Naive B cell (primary cell): ENCODE measurements around the gene MRPS11. TPM values are rescaled to one million over a fixed set of nuclear protein-coding genes. Genes with fewer than 3 reads are reported as not detected.
A peak's percentile ranks its signal among the peaks of the same experiment; 100 is the strongest.
"Not testable (repeated sequence)": the region's sequence is repeated elsewhere in the genome, so short reads cannot be mapped to it uniquely, and the experiment has no call there.

Source experiments
- ATAC-seq, 2 donors: fragments of 150-1000 bp; cut with Tn5 transposase; 2 replicates each; pipeline ENCODE4 v1.10.0; 2021; ENCODE audit warnings: low read depth in 2 of 2, mild to moderate bottlenecking in 2 of 2, moderate library complexity in 2 of 2
- DNase-seq: peaks from one replicate; pipeline ENCODE4 v3.0.0; 2022
- H3K27ac Mint-ChIP-seq, 6 donors: one replicate each; pipeline ENCODE4 v1.8.0; 2020 to 2022; ENCODE audit warnings: mild to moderate bottlenecking in 6 of 6, mixed read lengths in 6 of 6, moderate library complexity in 5 of 6, inconsistent platforms in 2 of 6
- H3K27me3 Mint-ChIP-seq, 3 donors: one replicate each; pipeline ENCODE4 v1.8.0; 2021 to 2022; ENCODE audit warnings: mixed read lengths in 3 of 3, mild to moderate bottlenecking in 1 of 3
- H3K36me3 Mint-ChIP-seq, 2 donors: one replicate each; pipeline ENCODE4 v1.8.0; 2020 to 2022; ENCODE audit warnings: mixed read lengths in 2 of 2, inconsistent platforms in 1 of 2, mild to moderate bottlenecking in 1 of 2
- H3K4me1 Mint-ChIP-seq, 3 donors: one replicate each; pipeline ENCODE4 v1.8.0; 2020 to 2022; ENCODE audit warnings: mixed read lengths in 3 of 3, inconsistent platforms in 1 of 3, mild to moderate bottlenecking in 1 of 3, moderate library complexity in 1 of 3
- H3K4me3 Mint-ChIP-seq, 8 donors: one replicate each; pipeline ENCODE4 v1.8.0; 2020 to 2022; ENCODE audit warnings: mild to moderate bottlenecking in 8 of 8, mixed read lengths in 8 of 8, moderate library complexity in 8 of 8, inconsistent platforms in 2 of 8
- H3K9me3 Mint-ChIP-seq, 7 donors: one replicate each; pipeline ENCODE4 v1.8.0; 2020 to 2022; ENCODE audit warnings: mixed read lengths in 7 of 7, mild to moderate bottlenecking in 5 of 7, inconsistent platforms in 2 of 7, moderate library complexity in 1 of 7
- polyA plus RNA-seq, 6 donors: library from polyadenylated mRNA; unstranded; fragments of 300-500 nt; fragmentation: Illumina TruSeq; gene quantifications; one replicate each; pipeline ENCODE4 v1.2.3, GENCODE V29; 2021; ENCODE audit warnings: low read depth in 6 of 6

MRPS11 gene
- polyA plus RNA-seq: 10 to 100 TPM; 46.6 to 72.4 (median 60.3) TPM

- DNase-seq (peak; percentile 90), ATAC-seq (peak; percentile 91)
- H3K4me1 Mint-ChIP-seq: peaks cover 10 to 40% (median 21%) of the 10 kb centered on the region in 3 donors
- H3K27ac Mint-ChIP-seq: peak within 1 kb of the TSS; percentile 96 to 99 (median 98)
- H3K9me3 Mint-ChIP-seq: no peaks in the 10 kb centered on the region
- H3K36me3 Mint-ChIP-seq: peaks cover 17 to 22% of the 10 kb centered on the region in 2 donors
- H3K27me3 Mint-ChIP-seq: no peaks in the 10 kb centered on the region
- peak within 1 kb of the TSS in 7 of 8 donors; percentile 90 to 98 (median 97) for H3K4me3 Mint-ChIP-seq
Observed at GRCh38 chr15:88467073-88467934, at the start of gene MRPS11, which contains the start of gene MRPL46. TSS of gene MRPS11 (plus strand) at chr15:88467708. CDS start at chr15:88467718, 10 bp downstream. TSS of gene MRPL46 (minus strand) at chr15:88467388. CDS start at chr15:88467377, 11 bp downstream.

GRCh38 chr15:88419830-88420229 lies 47.7 kb upstream of the MRPS11 start:
- peaks cover 15 to 33% (median 18%) of the 10 kb centered on the region in 3 donors for H3K27me3 Mint-ChIP-seq
- peaks cover 0 to 3% (median 0%) of the 10 kb centered on the region in 7 donors for H3K9me3 Mint-ChIP-seq
- no peak overlapping the region for H3K27ac Mint-ChIP-seq
- no peak for DNase-seq
- H3K4me3 Mint-ChIP-seq: no peak overlapping the region
- H3K4me1 Mint-ChIP-seq: no peaks in the 10 kb centered on the region
- no peaks in the 10 kb centered on the region for H3K36me3 Mint-ChIP-seq
- no peak for ATAC-seq

- Mint-ChIP-seq H3K4me3 (no peak overlapping the region), H3K27me3 (peaks cover 12 to 31% (median 17%) of the 10 kb centered on the region in 3 donors), H3K27ac (no peak overlapping the region), H3K36me3 (no peaks in the 10 kb centered on the region), H3K9me3 (peaks cover 0 to 3% (median 0%) of the 10 kb centered on the region in 7 donors), H3K4me1 (no peaks in the 10 kb centered on the region)
- ATAC-seq (no peak), DNase-seq (no peak)
Observed at GRCh38 chr15:88423331-88423730, 44.2 kb upstream of the MRPS11 start.

- no peaks in the 10 kb centered on the region for H3K4me1 Mint-ChIP-seq
- peaks cover 19 to 28% (median 26%) of the 10 kb centered on the region in 3 donors for H3K27me3 Mint-ChIP-seq
- no peak overlapping the region for H3K27ac Mint-ChIP-seq
- DNase-seq: no peak
- no peaks in the 10 kb centered on the region for H3K36me3 Mint-ChIP-seq
- H3K9me3 Mint-ChIP-seq: no peaks in the 10 kb centered on the region
- H3K4me3 Mint-ChIP-seq: no peak overlapping the region
- ATAC-seq: no peak
Observed at GRCh38 chr15:88426304-88426703, 41.2 kb upstream of the MRPS11 start.

- peaks cover 19 to 28% (median 26%) of the 10 kb centered on the region in 3 donors for H3K27me3 Mint-ChIP-seq
- H3K9me3 Mint-ChIP-seq: no peaks in the 10 kb centered on the region
- H3K27ac Mint-ChIP-seq: no peak overlapping the region
- H3K4me3 Mint-ChIP-seq: no peak overlapping the region
- DNase-seq (no peak), ATAC-seq (no peak)
- H3K36me3 Mint-ChIP-seq: no peaks in the 10 kb centered on the region
- no peaks in the 10 kb centered on the region for H3K4me1 Mint-ChIP-seq
Observed at GRCh38 chr15:88428053-88428452, 39.5 kb upstream of the MRPS11 start.

GRCh38 chr15:88428805-88429605 lies 38.5 kb upstream of the MRPS11 start:
- no peak for DNase-seq
- H3K27me3 Mint-ChIP-seq: peaks cover 24 to 31% (median 28%) of the 10 kb centered on the region in 3 donors
- no peaks in the 10 kb centered on the region for H3K36me3 Mint-ChIP-seq
- H3K4me3 Mint-ChIP-seq: no peak overlapping the region
- no peak overlapping the region for H3K27ac Mint-ChIP-seq
- ATAC-seq: no peak
- H3K9me3 Mint-ChIP-seq: no peaks in the 10 kb centered on the region
- H3K4me1 Mint-ChIP-seq: no peaks in the 10 kb centered on the region

- no peak for ATAC-seq
- no peak overlapping the region for H3K27ac Mint-ChIP-seq
Observed at GRCh38 chr15:88430051-88430450, 37.5 kb upstream of the MRPS11 start.

GRCh38 chr15:88431441-88431840 lies 36.1 kb upstream of the MRPS11 start:
- Mint-ChIP-seq H3K4me1 (no peaks in the 10 kb centered on the region), H3K27me3 (peaks cover 24 to 39% (median 36%) of the 10 kb centered on the region in 3 donors), H3K9me3 (no peaks in the 10 kb centered on the region), H3K4me3 (no peak overlapping the region), H3K27ac (no peak overlapping the region), H3K36me3 (no peaks in the 10 kb centered on the region)
- no peak for ATAC-seq
- no peak for DNase-seq

More at GRCh38 chr15:88430051-88430450, 37.5 kb upstream of the MRPS11 start:
- DNase-seq: no peak
- Mint-ChIP-seq H3K4me1 (no peaks in the 10 kb centered on the region), H3K9me3 (no peaks in the 10 kb centered on the region), H3K36me3 (no peaks in the 10 kb centered on the region), H3K27me3 (peaks cover 25 to 31% (median 28%) of the 10 kb centered on the region in 3 donors), H3K4me3 (no peak overlapping the region)

- H3K27me3 Mint-ChIP-seq: peaks cover 32 to 46% (median 41%) of the 10 kb centered on the region in 3 donors
Observed at GRCh38 chr15:88433046-88433685, 34.3 kb upstream of the MRPS11 start.

GRCh38 chr15:88434106-88434505 lies 33.4 kb upstream of the MRPS11 start:
- H3K4me3 Mint-ChIP-seq, H3K9me3 Mint-ChIP-seq, H3K4me1 Mint-ChIP-seq, ATAC-seq, H3K36me3 Mint-ChIP-seq, DNase-seq, H3K27ac Mint-ChIP-seq: not testable (repeated sequence)
- H3K27me3 Mint-ChIP-seq: peaks cover 31 to 46% (median 40%) of the 10 kb centered on the region in 3 donors

More at GRCh38 chr15:88433046-88433685, 34.3 kb upstream of the MRPS11 start:
- no peak for ATAC-seq
- H3K27ac Mint-ChIP-seq: peak overlapping the region in 1 of 6 donors; percentile 4
- no peaks in the 10 kb centered on the region for H3K4me1 Mint-ChIP-seq
- H3K4me3 Mint-ChIP-seq: no peak overlapping the region
- no peak for DNase-seq
- H3K36me3 Mint-ChIP-seq: no peaks in the 10 kb centered on the region
- H3K9me3 Mint-ChIP-seq: peaks cover 0 to 1% (median 0%) of the 10 kb centered on the region in 7 donors

- no peaks in the 10 kb centered on the region for H3K4me1 Mint-ChIP-seq
- DNase-seq (no peak), ATAC-seq (no peak)
- no peak overlapping the region for H3K4me3 Mint-ChIP-seq
- H3K9me3 Mint-ChIP-seq: peaks cover 3 to 10% (median 6%) of the 10 kb centered on the region in 7 donors
- peaks cover 41 to 58% (median 55%) of the 10 kb centered on the region in 3 donors for H3K27me3 Mint-ChIP-seq
- no peak overlapping the region for H3K27ac Mint-ChIP-seq
- H3K36me3 Mint-ChIP-seq: peaks cover 6% of the 10 kb centered on the region in 2 donors
Observed at GRCh38 chr15:88438181-88438580, 29.3 kb upstream of the MRPS11 start.

GRCh38 chr15:88440021-88440420 lies 27.5 kb upstream of the MRPS11 start:
- no peak for ATAC-seq
- Mint-ChIP-seq H3K27ac (no peak overlapping the region), H3K4me1 (no peaks in the 10 kb centered on the region), H3K9me3 (peaks cover 13 to 26% (median 21%) of the 10 kb centered on the region in 7 donors), H3K36me3 (peaks cover 18 to 22% of the 10 kb centered on the region in 2 donors), H3K4me3 (no peak overlapping the region), H3K27me3 (peaks cover 40 to 73% (median 65%) of the 10 kb centered on the region in 3 donors)
- DNase-seq: no peak
